CD4-positive, alpha-beta T cell treated with Interleukin-6 at 100 ng/mL for 8 hours (primary cell): Measurements from ENCODE around the gene CCL5.
"Not testable (repeated sequence)": the region's sequence is repeated elsewhere in the genome, so short reads cannot be mapped to it uniquely, and the experiment has no call there.

ENCODE experiments used
- DNase-seq: peaks from one replicate; pipeline ENCODE4 v3.0.0-alpha.2; 2020; ENCODE audit warnings: mixed read lengths, low spot score

The CCL5 gene

DNA sequence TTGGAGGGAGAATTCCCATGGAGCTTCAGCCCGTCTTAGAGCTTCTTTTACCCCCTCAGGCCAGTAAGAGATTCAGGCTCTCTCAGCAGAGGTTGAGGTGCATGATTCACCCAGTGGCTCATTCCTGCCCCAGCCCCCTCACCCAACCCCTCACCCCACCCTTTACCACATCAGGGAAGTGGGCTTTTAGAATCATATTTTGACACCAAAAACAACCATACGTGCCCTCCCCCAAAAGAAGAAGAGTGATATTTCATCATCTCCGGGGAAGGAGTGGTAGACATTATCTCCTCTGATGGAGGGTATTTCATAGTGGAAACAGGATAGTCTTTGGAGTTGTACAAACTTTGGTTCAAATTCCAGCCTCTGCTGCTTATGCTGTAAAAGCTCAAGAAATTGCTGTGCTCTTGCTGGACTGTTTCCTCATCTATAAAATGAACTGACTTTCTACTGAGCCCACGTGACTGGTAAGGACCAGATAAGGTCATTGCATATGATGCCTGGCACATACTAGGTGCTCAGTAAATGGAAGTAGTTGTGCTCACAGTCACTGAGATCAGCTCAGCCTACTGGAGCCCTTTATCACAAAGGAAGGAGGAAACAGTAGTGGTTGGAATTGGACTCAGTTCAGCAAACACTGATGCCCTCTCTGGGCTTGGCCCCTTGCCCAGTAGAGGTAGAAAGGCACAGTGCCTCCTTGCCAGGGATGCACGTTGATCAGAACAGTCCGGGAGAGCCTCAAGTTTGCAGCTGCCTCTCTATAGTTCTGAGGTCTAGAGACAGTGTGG, 18.3 kb upstream of the CCL5 start:
- DNase-seq, result peak; percentile 59

GRCh38 chr17:35897772-35898171, 17.6 kb upstream of the CCL5 start:
- DNase-seq, result not testable (repeated sequence)

DNA sequence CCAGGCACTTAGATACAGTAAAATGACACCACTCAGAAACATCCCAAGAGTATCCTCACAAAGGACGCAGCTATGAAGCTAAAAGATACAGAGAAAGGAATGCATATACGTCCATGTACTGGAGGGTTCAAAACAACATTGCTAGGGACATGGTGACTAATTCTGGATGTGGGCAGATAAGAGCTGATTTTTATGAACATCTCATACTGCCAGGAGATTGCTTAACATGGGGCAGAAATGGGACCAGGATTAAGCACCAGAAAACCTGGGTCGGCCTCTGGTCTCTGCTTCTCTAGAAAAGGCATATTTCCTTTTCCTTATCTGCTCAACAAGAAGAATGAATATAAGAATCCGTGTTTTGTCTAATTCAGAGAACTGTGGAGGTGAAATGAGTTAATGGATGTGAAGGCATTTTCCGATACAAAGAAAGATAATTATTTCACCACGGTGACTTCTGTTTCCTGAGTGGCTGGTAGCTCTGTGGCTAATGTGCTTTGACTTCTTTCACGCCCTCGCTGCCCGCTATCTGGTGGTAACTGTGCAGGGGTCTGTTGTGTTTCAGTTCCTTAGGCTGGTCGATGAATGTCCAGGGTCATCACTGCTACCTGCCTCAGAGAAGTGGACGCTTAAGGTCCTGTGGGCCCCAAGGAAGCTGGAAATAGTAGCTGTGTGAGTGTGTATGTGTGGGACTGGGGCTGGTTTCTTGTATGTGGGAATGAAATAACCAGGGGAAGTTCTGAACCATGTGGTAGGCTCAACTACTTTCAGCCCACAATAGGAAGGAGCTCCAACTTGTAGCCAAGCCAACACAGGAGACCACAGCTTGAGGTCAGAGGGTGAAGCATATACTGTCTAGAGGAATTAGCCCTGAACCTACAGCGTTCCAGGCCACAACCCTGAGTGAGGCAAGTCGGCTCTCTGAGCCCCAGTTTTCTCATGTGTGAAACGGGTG, 15.8 kb upstream of the CCL5 start:
- DNase-seq, result peak; percentile 51

DNA sequence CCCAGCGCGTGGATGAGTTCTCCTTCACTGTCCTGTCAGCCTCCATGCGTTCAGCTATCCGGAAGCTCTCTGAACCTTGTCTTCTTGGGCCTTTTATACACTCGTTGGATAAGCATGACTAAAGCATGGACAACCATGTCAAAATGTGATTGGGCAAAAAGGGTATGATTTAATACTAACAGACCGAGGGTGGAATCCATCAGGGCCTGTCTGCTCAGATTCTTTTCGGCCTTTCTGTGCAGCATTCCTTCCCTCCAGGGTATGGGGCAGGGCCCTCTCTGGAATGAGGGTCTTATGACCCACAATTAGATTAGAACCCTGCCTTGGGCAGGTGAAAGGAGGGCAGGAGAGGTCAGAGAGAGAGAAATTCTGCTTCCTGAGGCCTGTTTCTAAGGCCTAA, 14.0 kb upstream of the CCL5 start:
- no peak for DNase-seq

GRCh38 chr17:35893751-35894150, 13.6 kb upstream of the CCL5 start:
- DNase-seq, result no peak

DNA sequence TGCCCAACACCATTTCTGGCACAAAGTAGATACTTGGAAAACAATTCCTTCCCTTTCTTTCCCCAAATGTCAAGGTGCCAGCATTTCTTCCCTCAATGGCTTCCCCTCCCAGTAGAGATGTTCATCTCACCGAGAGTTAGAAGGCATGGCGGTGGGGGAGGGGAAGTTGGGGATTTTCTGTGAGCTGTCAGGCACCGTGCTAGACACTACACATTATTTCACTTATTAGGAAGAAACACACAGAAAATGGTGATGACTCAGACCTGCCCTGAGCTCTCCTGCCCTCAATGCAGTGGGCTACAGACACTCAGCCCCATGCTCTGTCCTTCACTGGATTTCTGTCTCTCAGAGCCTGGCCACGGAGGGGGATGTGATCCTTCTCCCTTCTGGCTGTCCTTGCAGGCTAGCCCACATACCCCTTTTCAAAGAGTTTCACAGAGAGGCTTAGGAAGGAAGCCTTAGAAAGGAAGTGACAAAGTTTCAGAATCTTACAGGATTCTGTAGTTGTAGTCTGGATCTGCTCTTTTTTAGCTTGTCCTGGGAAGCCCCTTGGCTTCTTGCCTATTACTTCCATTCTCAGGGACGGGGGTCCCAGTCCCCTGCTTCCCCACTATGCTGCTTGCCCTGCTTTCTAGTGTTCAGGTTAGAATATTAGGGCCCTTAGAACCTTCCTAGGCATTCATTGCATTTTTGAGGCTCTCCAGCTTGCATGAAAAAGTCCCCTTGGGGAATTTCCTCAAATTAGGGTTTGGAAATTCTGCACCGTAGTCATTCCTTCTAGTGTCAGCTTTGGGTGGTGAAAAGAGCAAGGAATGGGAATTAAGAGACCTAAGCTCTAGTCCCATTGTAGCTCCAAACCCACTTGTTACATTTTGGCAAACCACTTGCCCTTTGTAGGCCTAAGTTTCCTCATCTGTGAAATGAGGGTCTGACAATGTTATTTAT, 12.2 kb upstream of the CCL5 start:
- peak; percentile 53 for DNase-seq

- peak; percentile 29 for DNase-seq
Observed at GRCh38 chr17:35891269-35891668, 11.1 kb upstream of the CCL5 start.

DNA sequence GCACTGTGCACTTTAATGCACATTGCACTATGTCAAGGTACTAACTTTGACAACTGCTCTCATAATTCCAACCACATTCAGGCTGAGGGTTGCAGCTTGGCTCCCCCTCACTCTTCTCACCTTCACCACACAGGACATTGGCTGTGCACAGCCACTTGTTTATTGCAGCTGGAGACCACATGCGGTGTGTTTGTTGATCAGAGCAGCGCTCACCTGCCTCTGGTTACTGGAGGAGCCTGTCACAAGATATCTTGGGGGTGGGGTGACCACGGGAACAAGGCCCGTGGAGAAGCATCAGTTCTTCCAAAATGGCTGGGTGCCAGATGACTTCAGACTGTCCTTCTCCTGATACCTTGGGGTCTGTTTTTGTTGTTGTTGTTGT, 10.6 kb upstream of the CCL5 start:
- peak; percentile 82 for DNase-seq

GRCh38 chr17:35889818-35890773, 9.9 kb upstream of the CCL5 start:
- DNase-seq, result no peak

- peak; percentile 42 for DNase-seq
Observed at GRCh38 chr17:35889241-35889640, 9.1 kb upstream of the CCL5 start.

DNA sequence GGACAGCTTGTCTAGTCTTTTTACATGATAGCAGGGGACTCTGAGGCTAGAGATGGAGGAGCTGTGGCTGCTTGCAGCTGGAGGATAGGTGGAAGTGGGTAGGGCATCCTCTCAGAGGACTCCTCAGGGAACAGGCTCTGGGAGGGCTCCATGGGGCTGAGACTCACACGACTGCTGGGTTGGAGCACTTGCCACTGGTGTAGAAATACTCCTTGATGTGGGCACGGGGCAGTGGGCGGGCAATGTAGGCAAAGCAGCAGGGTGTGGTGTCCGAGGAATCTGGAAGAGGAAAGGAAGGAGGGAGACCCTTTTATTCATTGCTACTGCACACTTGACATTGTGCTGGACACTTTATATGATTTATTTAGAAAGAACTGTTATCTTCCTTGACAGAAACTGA, 1.8 kb downstream of the CCL5 start:
- no peak for DNase-seq

GRCh38 chr17:35877345-35878029, 2.7 kb downstream of the CCL5 start:
- DNase-seq, result no peak

GRCh38 chr17:35876534-35876933, 3.6 kb downstream of the CCL5 start:
- DNase-seq, result no peak

DNA sequence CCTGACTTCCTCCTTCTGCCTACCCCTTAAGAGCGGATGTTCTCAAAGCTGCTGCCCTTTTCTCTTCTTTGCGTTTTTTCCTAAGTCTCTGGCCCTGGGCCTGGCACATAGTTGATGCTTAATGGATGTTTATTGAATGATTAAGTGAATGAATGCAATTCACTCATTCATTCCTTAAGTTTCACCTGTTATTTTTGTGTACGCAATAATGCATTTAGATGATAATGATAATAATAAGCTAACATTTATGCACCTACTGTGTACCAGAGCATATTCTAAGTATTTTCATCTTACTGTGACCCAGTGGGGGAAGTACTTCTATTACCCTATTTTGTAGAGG, 4.4 kb downstream of the CCL5 start:
- DNase-seq, result no peak

GRCh38 chr17:35875072-35875799, 4.9 kb downstream of the CCL5 start:
- no peak for DNase-seq

GRCh38 chr17:35872196-35872980, 7.8 kb downstream of the CCL5 start:
- DNase-seq, result no peak

DNA sequence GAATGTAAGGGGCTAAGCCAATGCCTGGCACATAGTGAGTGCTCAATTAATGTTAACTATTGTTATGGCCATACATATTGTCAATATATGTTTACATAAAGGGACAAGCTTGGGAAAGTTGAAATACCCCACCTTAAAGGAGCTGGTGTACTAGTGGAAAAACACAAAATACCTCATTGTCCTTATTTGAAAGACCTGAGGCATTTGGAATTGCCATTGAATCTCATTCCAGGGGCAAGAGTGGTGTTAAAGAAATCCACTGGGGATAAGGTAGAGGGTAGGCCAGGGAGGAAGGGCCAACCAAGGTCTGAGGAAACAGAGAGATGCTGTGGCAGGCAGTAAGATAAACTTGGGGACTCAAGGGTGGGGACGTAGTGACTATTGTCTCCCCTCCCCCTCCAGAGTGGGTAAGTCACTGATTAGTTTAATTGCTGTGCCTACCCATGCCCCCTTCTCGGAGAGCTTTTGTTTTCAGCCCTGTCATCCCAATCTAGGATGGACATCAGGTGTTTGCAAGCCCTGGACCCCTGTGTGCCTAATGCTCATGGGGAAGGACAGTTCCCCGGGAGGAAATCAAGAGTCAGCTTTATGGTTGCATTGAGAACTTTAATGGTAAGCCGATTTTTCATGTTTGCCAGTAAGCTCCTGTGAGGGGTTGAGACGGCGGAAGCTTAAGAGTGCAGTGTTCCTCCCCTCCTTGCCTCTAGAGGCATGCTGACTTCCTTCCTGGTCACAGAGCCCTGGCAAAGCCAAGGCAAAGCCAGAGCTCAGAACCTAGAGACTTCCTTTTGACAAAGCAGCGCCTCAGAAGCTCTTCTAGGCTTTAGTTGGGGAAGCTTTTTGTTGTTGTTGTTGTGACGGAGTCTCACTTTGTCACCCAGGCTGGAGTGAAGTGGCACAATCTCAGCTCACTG, 9.0 kb downstream of the CCL5 start:
- peak; percentile 52 for DNase-seq

DNA sequence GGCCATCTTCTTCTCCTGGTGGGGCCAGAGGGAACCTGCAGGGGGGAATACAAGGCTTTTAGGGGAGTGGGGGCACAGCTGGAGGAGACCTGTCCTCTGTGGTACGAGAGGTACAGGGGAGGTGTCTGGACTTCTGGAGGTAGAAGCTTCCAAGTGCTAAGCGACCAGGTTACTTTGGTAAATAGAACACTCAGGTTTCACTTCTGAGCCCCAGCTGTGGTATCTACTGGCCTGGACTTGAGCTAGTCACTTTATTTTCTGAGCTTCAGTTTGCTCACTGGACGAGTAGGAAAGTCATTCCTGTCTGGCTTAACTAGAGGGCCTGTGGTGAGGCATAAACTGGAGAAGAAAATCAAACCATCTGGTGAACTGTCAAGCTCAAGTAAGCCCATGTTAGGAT, 11.4 kb downstream of the CCL5 start, which contains the start of gene HEATR9:
Gene HEATR9, minus strand, starts transcription at position 155 of the 400 bp plus-strand sequence. Its CDS starts 149 bp downstream, at position 6.
- DNase-seq, result no peak
